ENCODE results near the gene CADPS.

CADPS gene

DNA sequence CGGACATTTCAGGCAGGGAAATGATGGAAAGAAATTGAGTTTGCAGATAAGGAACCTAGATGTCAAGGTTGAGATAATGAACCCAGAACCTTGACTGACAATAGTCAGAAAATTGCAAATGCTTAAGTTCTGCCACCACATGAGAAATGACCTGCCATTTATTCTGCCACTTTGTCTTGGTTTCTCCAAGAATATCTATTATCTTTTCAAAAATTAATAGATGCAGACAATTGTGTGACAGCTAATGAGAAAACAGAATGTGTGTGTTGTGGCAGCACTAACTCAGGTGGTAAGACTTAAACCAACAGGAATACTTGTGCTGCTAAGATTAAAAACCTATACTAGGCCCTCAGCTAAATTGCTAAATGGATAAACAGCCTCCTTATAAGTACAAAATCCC lies 52.3 kb downstream of the CADPS start:
- TF ChIP-seq, protein P1, sequence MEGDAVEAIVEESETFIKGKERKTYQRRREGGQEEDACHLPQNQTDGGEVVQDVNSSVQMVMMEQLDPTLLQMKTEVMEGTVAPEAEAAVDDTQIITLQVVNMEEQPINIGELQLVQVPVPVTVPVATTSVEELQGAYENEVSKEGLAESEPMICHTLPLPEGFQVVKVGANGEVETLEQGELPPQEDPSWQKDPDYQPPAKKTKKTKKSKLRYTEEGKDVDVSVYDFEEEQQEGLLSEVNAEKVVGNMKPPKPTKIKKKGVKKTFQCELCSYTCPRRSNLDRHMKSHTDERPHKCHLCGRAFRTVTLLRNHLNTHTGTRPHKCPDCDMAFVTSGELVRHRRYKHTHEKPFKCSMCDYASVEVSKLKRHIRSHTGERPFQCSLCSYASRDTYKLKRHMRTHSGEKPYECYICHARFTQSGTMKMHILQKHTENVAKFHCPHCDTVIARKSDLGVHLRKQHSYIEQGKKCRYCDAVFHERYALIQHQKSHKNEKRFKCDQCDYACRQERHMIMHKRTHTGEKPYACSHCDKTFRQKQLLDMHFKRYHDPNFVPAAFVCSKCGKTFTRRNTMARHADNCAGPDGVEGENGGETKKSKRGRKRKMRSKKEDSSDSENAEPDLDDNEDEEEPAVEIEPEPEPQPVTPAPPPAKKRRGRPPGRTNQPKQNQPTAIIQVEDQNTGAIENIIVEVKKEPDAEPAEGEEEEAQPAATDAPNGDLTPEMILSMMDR (IDR thresholded peaks at IDR 0.05; ENCODE audit: insufficient read depth, low read length) = no peak
- TF ChIP-seq POLR2AphosphoS5 (IDR thresholded peaks at IDR 0.05; ENCODE audit: low read depth) (no peak), GABPA (IDR thresholded peaks at IDR 0.05; ENCODE audit: low read depth) (no peak), SPI1 (IDR thresholded peaks at IDR 0.05; ENCODE audit: borderline replicate concordance, low read depth) (no peak)
- TF ChIP-seq, protein P2, sequence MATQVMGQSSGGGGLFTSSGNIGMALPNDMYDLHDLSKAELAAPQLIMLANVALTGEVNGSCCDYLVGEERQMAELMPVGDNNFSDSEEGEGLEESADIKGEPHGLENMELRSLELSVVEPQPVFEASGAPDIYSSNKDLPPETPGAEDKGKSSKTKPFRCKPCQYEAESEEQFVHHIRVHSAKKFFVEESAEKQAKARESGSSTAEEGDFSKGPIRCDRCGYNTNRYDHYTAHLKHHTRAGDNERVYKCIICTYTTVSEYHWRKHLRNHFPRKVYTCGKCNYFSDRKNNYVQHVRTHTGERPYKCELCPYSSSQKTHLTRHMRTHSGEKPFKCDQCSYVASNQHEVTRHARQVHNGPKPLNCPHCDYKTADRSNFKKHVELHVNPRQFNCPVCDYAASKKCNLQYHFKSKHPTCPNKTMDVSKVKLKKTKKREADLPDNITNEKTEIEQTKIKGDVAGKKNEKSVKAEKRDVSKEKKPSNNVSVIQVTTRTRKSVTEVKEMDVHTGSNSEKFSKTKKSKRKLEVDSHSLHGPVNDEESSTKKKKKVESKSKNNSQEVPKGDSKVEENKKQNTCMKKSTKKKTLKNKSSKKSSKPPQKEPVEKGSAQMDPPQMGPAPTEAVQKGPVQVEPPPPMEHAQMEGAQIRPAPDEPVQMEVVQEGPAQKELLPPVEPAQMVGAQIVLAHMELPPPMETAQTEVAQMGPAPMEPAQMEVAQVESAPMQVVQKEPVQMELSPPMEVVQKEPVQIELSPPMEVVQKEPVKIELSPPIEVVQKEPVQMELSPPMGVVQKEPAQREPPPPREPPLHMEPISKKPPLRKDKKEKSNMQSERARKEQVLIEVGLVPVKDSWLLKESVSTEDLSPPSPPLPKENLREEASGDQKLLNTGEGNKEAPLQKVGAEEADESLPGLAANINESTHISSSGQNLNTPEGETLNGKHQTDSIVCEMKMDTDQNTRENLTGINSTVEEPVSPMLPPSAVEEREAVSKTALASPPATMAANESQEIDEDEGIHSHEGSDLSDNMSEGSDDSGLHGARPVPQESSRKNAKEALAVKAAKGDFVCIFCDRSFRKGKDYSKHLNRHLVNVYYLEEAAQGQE (IDR thresholded peaks at IDR 0.05; ENCODE audit: insufficient replicate concordance, low read depth) = no peak
- no peak for DNase-seq (ENCODE audit: low read depth in 1 of 2, low spot score in 1 of 2)
- Histone ChIP-seq H3K27me3 (ENCODE audit: insufficient read depth, poor library complexity, severe bottlenecking) (no peaks in the 10 kb centered on the region), H3K4me3 (replicated peaks; ENCODE audit: insufficient read depth, low read length) (no peak overlapping the region), H3K27ac (replicated peaks) (no peak overlapping the region)

DNA sequence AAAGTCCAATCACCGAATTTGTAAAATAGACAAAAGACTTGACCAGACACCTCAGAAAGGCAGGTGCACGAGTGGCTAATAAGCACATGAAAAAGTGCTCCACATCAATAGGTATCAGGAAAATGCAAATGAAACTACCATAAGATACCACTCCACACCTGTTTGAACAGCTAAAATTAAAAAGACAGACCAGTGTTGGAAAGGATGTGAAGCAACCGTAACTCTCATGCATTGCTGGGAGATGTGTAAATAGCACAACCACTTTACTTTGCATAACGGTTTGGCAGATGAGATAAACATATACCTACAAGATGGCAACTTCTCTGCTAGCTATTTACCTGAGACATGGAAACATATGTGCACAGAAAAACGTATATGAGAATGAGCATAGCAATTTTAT lies 56.9 kb downstream of the CADPS start:
- DNase-seq (ENCODE audit: low read depth in 1 of 2, low spot score in 1 of 2) = no peak
- H3K4me3 ChIP-seq (replicated peaks; ENCODE audit: insufficient read depth, low read length) = no peak overlapping the region
- no peak overlapping the region for H3K27ac ChIP-seq (replicated peaks)
- TF ChIP-seq SPI1 (IDR thresholded peaks at IDR 0.05; ENCODE audit: borderline replicate concordance, low read depth) (no peak), POLR2AphosphoS5 (IDR thresholded peaks at IDR 0.05; ENCODE audit: low read depth) (no peak), GABPA (IDR thresholded peaks at IDR 0.05; ENCODE audit: low read depth) (no peak)
- TF ChIP-seq, protein P2 (IDR thresholded peaks at IDR 0.05; ENCODE audit: insufficient replicate concordance, low read depth) = no peak
- TF ChIP-seq, protein P1 (IDR thresholded peaks at IDR 0.05; ENCODE audit: insufficient read depth, low read length) = no peak
- H3K27me3 ChIP-seq (ENCODE audit: insufficient read depth, poor library complexity, severe bottlenecking) = no peaks in the 10 kb centered on the region

DNA sequence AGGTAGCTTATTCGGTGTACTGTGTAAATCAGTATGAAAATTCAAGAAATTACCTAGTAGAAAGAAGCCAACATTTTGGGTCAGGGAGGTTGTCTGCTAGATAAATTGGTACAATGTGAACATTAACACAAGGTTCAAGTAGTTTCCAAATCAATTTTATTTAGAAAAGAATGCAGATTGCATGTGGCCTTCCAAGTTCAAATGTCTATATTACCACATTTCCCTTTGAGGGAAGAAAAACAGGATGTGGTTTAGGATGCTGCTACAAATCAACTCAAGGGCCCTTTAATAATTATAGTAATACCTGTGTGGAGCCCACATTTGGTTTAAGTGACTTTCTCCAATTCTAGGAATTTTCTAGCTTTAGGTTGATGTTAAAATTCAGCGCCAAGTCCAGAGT lies 57.5 kb downstream of the CADPS start:
- Histone ChIP-seq H3K27ac (replicated peaks) (no peak overlapping the region), H3K27me3 (ENCODE audit: insufficient read depth, poor library complexity, severe bottlenecking) (no peaks in the 10 kb centered on the region)
- TF ChIP-seq, protein P1 (IDR thresholded peaks at IDR 0.05; ENCODE audit: insufficient read depth, low read length) = no peak
- peak; percentile 14; the same call in 1 of the 2 replicates for TF ChIP-seq SPI1 (IDR thresholded peaks at IDR 0.05; ENCODE audit: borderline replicate concordance, low read depth)

DNA sequence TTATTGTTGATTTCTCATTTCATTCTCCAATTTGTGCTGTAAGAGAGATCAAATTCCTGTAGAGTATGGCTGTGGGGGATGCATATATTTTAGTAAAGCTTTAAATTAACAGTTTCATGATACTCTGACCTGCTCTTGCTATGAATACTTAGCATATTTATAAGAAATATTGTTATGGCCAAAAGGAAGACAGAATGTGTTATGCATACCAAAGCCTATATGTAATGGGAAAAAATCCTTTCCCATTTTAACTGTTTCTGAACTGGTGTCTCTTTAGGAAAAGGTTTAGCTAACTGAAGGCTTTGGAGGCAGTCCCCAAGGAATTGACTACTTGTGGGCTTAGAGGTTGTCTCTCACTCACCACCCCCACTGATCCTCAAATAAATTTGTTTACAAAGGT lies 59.2 kb downstream of the CADPS start:
- Histone ChIP-seq H3K4me3 (replicated peaks; ENCODE audit: insufficient read depth, low read length) (no peak overlapping the region), H3K27me3 (ENCODE audit: insufficient read depth, poor library complexity, severe bottlenecking) (no peaks in the 10 kb centered on the region)

More for the DNA sequence above, 57.5 kb downstream of the CADPS start:
- H3K4me3 ChIP-seq (replicated peaks; ENCODE audit: insufficient read depth, low read length) = no peak overlapping the region
- no peak for DNase-seq (ENCODE audit: low read depth in 1 of 2, low spot score in 1 of 2)

More for the DNA sequence above, 59.2 kb downstream of the CADPS start:
- no peak overlapping the region for H3K27ac ChIP-seq (replicated peaks)
- DNase-seq (ENCODE audit: low read depth in 1 of 2, low spot score in 1 of 2) = no peak
- no peak for TF ChIP-seq SPI1 (IDR thresholded peaks at IDR 0.05; ENCODE audit: borderline replicate concordance, low read depth)
- no peak for TF ChIP-seq POLR2AphosphoS5 (IDR thresholded peaks at IDR 0.05; ENCODE audit: low read depth)
- no peak for TF ChIP-seq GABPA (IDR thresholded peaks at IDR 0.05; ENCODE audit: low read depth)
- TF ChIP-seq, protein P2 (IDR thresholded peaks at IDR 0.05; ENCODE audit: insufficient replicate concordance, low read depth) = no peak
- TF ChIP-seq, protein P1 (IDR thresholded peaks at IDR 0.05; ENCODE audit: insufficient read depth, low read length) = no peak
